GM12892 (cell line): ENCODE data around the gene KAT2B.

Source experiments
- POLR2A ChIP-seq: IDR thresholded peaks from 2 replicates; pipeline ENCODE4 v1.6.1; 2011; ENCODE audit warnings: low read depth, low read length, control low read depth
- POLR2AphosphoS5 ChIP-seq: IDR thresholded peaks from 2 replicates; pipeline ENCODE4 v1.6.1; 2011; ENCODE audit warnings: low read depth, low read length, control low read depth

DNA sequence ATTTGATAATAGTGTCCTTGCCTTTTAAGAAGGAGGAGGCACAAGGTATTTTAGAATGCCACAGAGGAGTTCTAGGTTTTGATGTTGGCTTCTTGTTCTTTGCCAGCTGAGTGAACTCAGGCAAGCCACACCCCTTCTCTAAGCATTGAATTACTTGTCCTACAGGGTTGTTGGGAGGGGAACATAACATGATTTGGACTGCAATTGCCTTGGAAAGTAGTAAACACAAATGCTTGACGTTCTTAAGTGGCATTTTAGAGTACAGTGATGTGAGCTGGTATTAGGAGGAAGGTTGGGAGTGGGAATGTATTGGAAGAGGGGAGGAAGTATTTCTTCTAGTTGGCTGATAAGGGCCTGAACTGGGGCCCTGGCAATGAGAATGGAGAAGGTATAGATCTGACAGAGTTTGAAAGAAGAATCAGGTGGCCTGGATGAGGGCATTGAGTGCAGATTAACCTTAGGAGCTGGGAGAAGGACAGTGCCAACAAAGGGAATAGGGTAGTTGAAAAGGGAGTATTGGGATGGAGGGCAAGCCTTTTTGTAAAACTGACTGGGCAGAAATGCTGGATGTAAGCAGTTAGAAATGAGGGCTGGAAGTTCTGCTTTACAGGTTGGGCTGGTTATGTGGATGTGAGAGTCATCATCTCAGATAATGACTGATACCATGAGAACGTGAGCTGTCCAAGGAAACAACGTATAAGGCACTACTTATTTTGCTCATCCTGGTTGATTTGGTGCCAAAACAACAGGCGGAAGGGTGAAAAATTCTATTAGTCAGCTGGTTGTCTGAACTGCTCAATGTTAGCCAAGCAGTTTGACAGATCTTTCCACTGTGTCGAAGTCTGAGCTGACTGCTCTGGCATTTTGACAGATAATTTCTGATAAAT is 16.7 kb downstream of the KAT2B start:
- TF ChIP-seq POLR2A (no peak), POLR2AphosphoS5 (no peak)
